Esophagus squamous epithelium (tissue), 5 donors: ENCODE measurements around the gene ZFYVE28. TPM values are rescaled to one million over a fixed set of nuclear protein-coding genes. Genes with fewer than 3 reads are reported as not detected.

Source experiments
- DNase-seq: peaks from one replicate; lab custom pipeline; 2025; lab: John Stamatoyannopoulos, UW
- H3K27ac ChIP-seq, 4 donors: fragments of 200-600 bp; sonication (generic); one replicate each; pipeline ENCODE4 v1.5.1; 2016 to 2019; ENCODE audit warnings: mild to moderate bottlenecking in 1 of 4
- H3K27me3 ChIP-seq, 4 donors: fragments of 200-600 bp; sonication (generic); 1 replicate in 3 of 4; 2 replicates in 1 of 4; pipeline versions ENCODE4 v1.5.1 to v1.6.0; 2017 to 2021; ENCODE audit warnings: antibody characterized with exemption in 1 of 4
- H3K36me3 ChIP-seq, 3 donors: fragments of 200-600 bp; sonication (generic); one replicate each; pipeline ENCODE4 v1.5.1; 2016 to 2019
- H3K4me1 ChIP-seq, 3 donors: fragments of 200-600 bp; sonication (generic); one replicate each; pipeline ENCODE4 v1.5.1; 2017 to 2019
- H3K4me3 ChIP-seq, 4 donors: fragments of 200-600 bp; sonication (generic); 1 replicate in 3 of 4; 2 replicates in 1 of 4; pipeline ENCODE4 v1.5.1; 2016 to 2019; ENCODE audit warnings: mild to moderate bottlenecking in 2 of 4, moderate library complexity in 1 of 4
- H3K9me3 ChIP-seq, 3 donors: fragments of 200-600 bp; sonication (generic); one replicate each; pipeline ENCODE4 v1.5.1; 2016 to 2019
- CTCF ChIP-seq, 6 experiments: fragments of 450-650 bp in 4 of 6; fragments of 200-600 bp in 2 of 6; sonication (generic) in 2 of 6; IDR thresholded peaks; one replicate each; pipeline ENCODE4 v1.5.1; 2016 to 2019; ENCODE audit warnings: antibody characterized with exemption in 6 of 6, mild to moderate bottlenecking in 4 of 6, moderate library complexity in 4 of 6
- POLR2A ChIP-seq, 4 donors: fragments of 450-650 bp; IDR thresholded peaks; one replicate each; pipeline ENCODE4 v1.6.1; 2017; ENCODE audit warnings: antibody characterized with exemption in 4 of 4, mild to moderate bottlenecking in 4 of 4, moderate library complexity in 3 of 4
- WGBS, 2 donors: methylation state at CpG; one replicate each; pipeline ENCODE4 v1.1.5; 2018; 5-methylcytosine and 5-hydroxymethylcytosine counted together
- intact Hi-C: fragments of 100-400 bp; cut with DNase I; formaldehyde crosslinking; loops from one replicate; pipeline ENCODE4 v1.15.0; 2022
- total RNA-seq, 4 donors: library from RNA; depleted of rRNA; stranded (reverse); fragments of >200 nt; gene quantifications; one replicate each; pipeline ENCODE4 v1.1.0, GENCODE V29; 2016
- donor health status: DM: yes; HTN: yes; CAD: no.

Gene ZFYVE28
- total RNA-seq, 4 donors from 2014 or later = 5.1 to 8.5 (median 8.2) TPM

DNA sequence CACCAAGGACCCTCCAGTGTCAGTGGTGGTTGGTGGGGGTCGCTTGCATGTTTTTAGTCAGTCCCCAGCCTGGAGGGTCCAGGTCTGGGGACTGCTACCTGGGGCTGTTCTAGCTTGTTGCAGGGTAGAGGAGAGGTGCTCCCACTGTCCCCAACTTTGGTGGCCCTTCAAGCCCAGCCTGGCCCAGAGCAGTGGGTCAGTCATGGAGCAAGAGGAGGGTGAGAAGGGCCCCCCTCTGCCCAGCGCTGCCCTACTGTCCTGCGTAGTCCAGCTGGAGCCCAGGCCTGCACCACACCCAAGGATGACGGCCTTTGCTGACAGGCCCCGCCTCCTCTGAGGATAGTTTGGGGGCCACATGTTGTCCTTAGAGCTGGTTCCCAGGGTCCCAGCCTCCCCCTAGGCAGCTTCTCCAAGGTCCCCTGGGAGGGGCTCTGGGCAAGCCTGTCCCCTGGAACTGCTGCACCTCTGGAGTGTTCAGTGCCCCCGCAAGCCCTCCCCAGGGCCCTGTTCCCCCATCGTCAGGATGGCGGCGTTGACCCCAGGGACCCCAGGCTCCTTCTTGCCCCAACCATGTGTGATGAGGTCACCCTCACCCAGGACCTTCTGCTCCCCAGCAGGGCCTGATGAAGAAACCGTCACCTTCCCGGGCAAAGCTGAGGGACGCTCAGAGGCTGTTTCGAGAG, 7.1 kb upstream of the ZFYVE28 start:
- Histone ChIP-seq H3K36me3 (no peaks in the 10 kb centered on the region), H3K27ac (no peak overlapping the region), H3K4me3 (no peak overlapping the region), H3K9me3 (no peaks in the 10 kb centered on the region), H3K4me1 (no peaks in the 10 kb centered on the region), H3K27me3 (peaks cover 0 to 44% (median 0%) of the 10 kb centered on the region in 4 donors)
- no CpG with 5 or more reads among the region's 13 CpGs for WGBS, 2 donors
- intact Hi-C loops = no loop called here
- DNase-seq = no peak
- TF ChIP-seq CTCF (IDR thresholded peaks at IDR 0.05) (no peak), POLR2A (IDR thresholded peaks at IDR 0.05) (no peak)

GRCh38 chr4:2424581-2424980, 6.1 kb upstream of the ZFYVE28 start:
- TF ChIP-seq CTCF (IDR thresholded peaks at IDR 0.05) (no peak), POLR2A (IDR thresholded peaks at IDR 0.05) (no peak)
- Histone ChIP-seq H3K9me3 (no peaks in the 10 kb centered on the region), H3K27me3 (peaks cover 0 to 53% (median 0%) of the 10 kb centered on the region in 4 donors), H3K4me3 (no peak overlapping the region), H3K27ac (no peak overlapping the region), H3K4me1 (peaks cover under 1 to 2% (median under 1%) of the 10 kb centered on the region in 3 donors), H3K36me3 (no peaks in the 10 kb centered on the region)
- DNase-seq = no peak
- intact Hi-C loops = no loop called here
- WGBS, 2 donors = 44 to 58% methylated on average over 4 to 10 of the region's 10 CpGs

DNA sequence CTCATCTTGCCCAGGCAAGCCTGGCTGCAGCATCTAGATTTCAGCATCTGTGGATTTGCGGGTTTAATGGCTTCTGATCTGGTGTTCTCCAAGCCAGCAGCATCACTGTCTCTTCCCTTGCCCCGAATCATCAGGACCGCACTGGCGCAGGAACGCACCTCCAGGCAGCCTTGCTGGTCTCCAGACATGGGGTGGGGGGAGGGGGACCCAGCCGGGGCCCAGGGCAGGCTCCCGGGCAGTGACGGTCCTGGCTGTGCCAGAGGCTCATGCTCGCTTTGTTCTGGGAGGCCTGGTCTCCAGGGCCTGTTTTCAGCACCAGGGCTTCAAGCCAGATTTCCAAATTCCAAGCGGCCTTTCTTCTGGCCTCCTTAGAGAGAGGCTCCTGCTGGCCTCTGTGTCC, 5.2 kb upstream of the ZFYVE28 start:
- peaks cover 0 to 55% (median 0%) of the 10 kb centered on the region in 4 donors for H3K27me3 ChIP-seq
- no peak overlapping the region for H3K27ac ChIP-seq
- WGBS, 2 donors = 60% methylated on average over 2 of the region's 10 CpGs; no CpG with 5 or more reads in 1 of the 2 donors
- H3K4me1 ChIP-seq = peaks cover 6 to 10% (median 8%) of the 10 kb centered on the region in 3 donors
- intact Hi-C loops = no loop called here
- TF ChIP-seq POLR2A (IDR thresholded peaks at IDR 0.05) (no peak), CTCF (IDR thresholded peaks at IDR 0.05) (no peak)
- no peaks in the 10 kb centered on the region for H3K9me3 ChIP-seq
- DNase-seq = no peak
- no peaks in the 10 kb centered on the region for H3K36me3 ChIP-seq
- no peak overlapping the region for H3K4me3 ChIP-seq

- Histone ChIP-seq H3K27me3 (peaks cover 0 to 54% (median 0%) of the 10 kb centered on the region in 4 donors), H3K4me3 (no peak overlapping the region), H3K4me1 (peaks cover 6 to 11% (median 8%) of the 10 kb centered on the region in 3 donors), H3K9me3 (no peaks in the 10 kb centered on the region), H3K36me3 (no peaks in the 10 kb centered on the region), H3K27ac (no peak overlapping the region)
- WGBS, 2 donors = no CpG with 5 or more reads among the region's 4 CpGs
- intact Hi-C loops = no loop called here
- TF ChIP-seq CTCF (IDR thresholded peaks at IDR 0.05) (no peak), POLR2A (IDR thresholded peaks at IDR 0.05) (no peak)
- DNase-seq = no peak
Observed at GRCh38 chr4:2423066-2423465, 4.6 kb upstream of the ZFYVE28 start.

DNA sequence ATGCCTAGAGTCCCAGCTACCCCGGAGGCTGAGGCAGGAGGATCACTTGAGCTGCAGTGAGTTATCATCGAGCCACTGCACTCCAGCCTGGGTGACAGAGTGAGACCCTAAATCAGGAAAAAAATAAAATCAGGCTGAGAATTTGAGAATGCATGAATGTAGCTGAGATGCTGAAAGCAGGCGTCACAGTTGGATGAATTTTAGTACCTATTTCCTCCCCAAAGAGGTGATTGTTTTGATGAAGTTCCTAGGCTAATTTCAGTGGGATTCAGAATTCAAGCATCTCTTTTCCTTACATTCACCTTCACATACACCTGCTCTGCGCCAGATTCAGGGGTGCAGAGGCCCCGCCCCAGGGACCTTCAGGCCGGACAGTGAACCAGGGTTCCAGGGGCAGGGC, 3.5 kb upstream of the ZFYVE28 start:
- Histone ChIP-seq H3K27me3 (peaks cover 0 to 65% (median 0%) of the 10 kb centered on the region in 4 donors), H3K27ac (no peak overlapping the region), H3K9me3 (no peaks in the 10 kb centered on the region), H3K4me1 (peaks cover 6 to 22% (median 17%) of the 10 kb centered on the region in 3 donors), H3K4me3 (no peak overlapping the region), H3K36me3 (no peaks in the 10 kb centered on the region)
- 67 to 86% methylated on average over 6 of the region's 6 CpGs for WGBS, 2 donors
- TF ChIP-seq CTCF (IDR thresholded peaks at IDR 0.05) (no peak), POLR2A (IDR thresholded peaks at IDR 0.05) (no peak)
- intact Hi-C loops = no loop called here
- no peak for DNase-seq
